Hepatocyte (in vitro differentiated cells): Measurements from ENCODE around the gene MYO1D. TPM values are rescaled to one million over a fixed set of nuclear protein-coding genes. Genes with fewer than 3 reads are reported as not detected.

Source experiments
- DNase-seq: peaks from one replicate; pipeline ENCODE4 v3.0.0-alpha.2; 2016; ENCODE audit warnings: low spot score
- H2AFZ ChIP-seq: fragments of 200-600 bp; sonication (generic); 2 replicates; pipeline ENCODE4 v1.6.0; 2016; ENCODE audit warnings: antibody characterized with exemption, mild to moderate bottlenecking
- H3K27ac ChIP-seq: fragments of 200-600 bp; sonication (generic); 2 replicates; pipeline ENCODE4 v1.5.1; 2016; ENCODE audit warnings: mild to moderate bottlenecking
- H3K27me3 ChIP-seq: fragments of 200-600 bp; sonication (generic); 2 replicates; pipeline ENCODE4 v1.6.1; 2016
- H3K36me3 ChIP-seq: fragments of 200-600 bp; sonication (generic); replicated peaks from 2 replicates; pipeline ENCODE4 v1.5.1; 2016; ENCODE audit warnings: low read depth; ENCODE audit not compliant: insufficient read depth
- H3K4me1 ChIP-seq: fragments of 200-600 bp; sonication (generic); 2 replicates; pipeline ENCODE4 v1.5.1; 2016; ENCODE audit warnings: mild to moderate bottlenecking, moderate library complexity; ENCODE audit not compliant: insufficient read depth
- H3K4me2 ChIP-seq: fragments of 200-600 bp; sonication (generic); 2 replicates; pipeline ENCODE4 v1.6.0; 2016
- H3K4me3 ChIP-seq: fragments of 200-600 bp; sonication (generic); 2 replicates; pipeline ENCODE4 v1.5.1; 2016; ENCODE audit warnings: mild to moderate bottlenecking
- H3K79me2 ChIP-seq: fragments of 200-600 bp; sonication (generic); 2 replicates; pipeline ENCODE4 v1.6.0; 2017; ENCODE audit warnings: mild to moderate bottlenecking
- H3K9me2 ChIP-seq: fragments of 200-600 bp; sonication (generic); replicated peaks from 2 replicates; pipeline ENCODE4 v1.6.0; 2017; ENCODE audit warnings: mild to moderate bottlenecking; ENCODE audit not compliant: insufficient read depth
- H3K9me3 ChIP-seq: fragments of 200-600 bp; sonication (generic); 2 replicates; pipeline ENCODE4 v1.5.1; 2016; ENCODE audit warnings: low read depth, mild to moderate bottlenecking
- H4K20me1 ChIP-seq: fragments of 200-600 bp; sonication (generic); 2 replicates; pipeline ENCODE4 v1.6.0; 2016; ENCODE audit warnings: mild to moderate bottlenecking; ENCODE audit not compliant: insufficient read depth, poor library complexity, severe bottlenecking
- EZH2 ChIP-seq: fragments of 200-600 bp; sonication (generic); IDR thresholded peaks from 2 replicates; pipeline ENCODE4 v1.6.1; 2016; ENCODE audit warnings: antibody characterized with exemption, mild to moderate bottlenecking, borderline replicate concordance
- EZH2phosphoT487 ChIP-seq: fragments of 200-600 bp; sonication (generic); IDR thresholded peaks from one replicate; pipeline ENCODE4 v1.6.1; 2018; ENCODE audit warnings: antibody characterized with exemption, mild to moderate bottlenecking, low read depth, moderate library complexity; ENCODE audit not compliant: unreplicated experiment, severe bottlenecking
- WGBS: methylation state at CpG from one replicate; pipeline ENCODE4 v1.1.6; 2016; ENCODE audit warnings: low lambda C conversion rate; ENCODE audit errors: missing lambda C conversion rate; 5-methylcytosine and 5-hydroxymethylcytosine counted together
- polyA plus RNA-seq: library from polyadenylated mRNA; unstranded; fragments of >200 nt; fragmentation: Nextera tagmentation; extraction: Ambion mirVana; gene quantifications from 2 replicates; pipeline ENCODE4 v1.2.1, GENCODE V29; 2016
- total RNA-seq: library from RNA; depleted of rRNA; stranded (reverse); fragments of >200 nt; gene quantifications from 2 replicates; pipeline ENCODE4 v1.2.3, GENCODE V29; 2014
- TF ChIP-seq, protein P1 (sequence below): fragments of 200-600 bp; sonication (generic); IDR thresholded peaks from 2 replicates; pipeline ENCODE4 v1.5.1; 2016; ENCODE audit warnings: antibody characterized with exemption, mild to moderate bottlenecking; ENCODE audit not compliant: poor library complexity

The MYO1D gene
- total and polyA plus RNA-seq, 2 experiments from 2014 or later = 36.2 to 89.0 TPM

DNA sequence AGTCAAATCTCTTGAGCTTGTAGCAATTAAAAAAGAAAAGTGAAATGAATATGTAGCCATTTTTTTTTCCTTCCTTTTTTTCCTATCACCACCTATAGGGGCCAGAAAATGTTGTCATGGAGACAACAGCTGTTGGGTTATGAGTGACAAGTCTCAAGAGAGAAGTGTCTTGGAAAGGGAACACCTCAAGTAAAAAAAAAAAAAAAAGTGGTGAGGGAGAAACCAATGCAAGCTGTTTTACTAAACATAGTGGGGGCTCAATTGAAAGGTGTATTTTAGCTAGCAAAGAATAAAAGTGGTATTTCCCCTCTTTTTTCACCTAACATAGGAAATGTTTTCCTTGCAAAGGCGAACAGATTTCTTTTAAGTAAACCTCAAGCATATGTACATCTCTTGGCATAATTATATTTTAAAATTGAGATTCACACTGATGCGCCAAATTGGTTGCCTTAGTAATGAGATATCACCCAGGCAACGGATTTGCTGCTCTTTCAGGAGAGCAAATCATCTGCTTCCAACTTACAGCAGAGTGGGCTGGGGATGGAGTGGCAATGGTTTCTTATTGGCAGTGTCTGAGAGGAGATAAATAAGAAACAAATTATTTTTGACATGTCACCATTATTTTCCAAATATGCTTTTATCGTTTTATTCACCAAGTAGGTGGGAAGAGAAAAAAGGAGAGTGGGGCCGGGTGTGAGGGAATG lies 183.6 kb downstream of the MYO1D start:
- Histone ChIP-seq H3K4me3 (no peak overlapping the region), H2AFZ (no peak overlapping the region), H4K20me1 (no peaks in the 10 kb centered on the region), H3K4me1 (no peaks in the 10 kb centered on the region), H3K9me2 (no peaks in the 10 kb centered on the region), H3K79me2 (no peaks in the 10 kb centered on the region), H3K9me3 (no peaks in the 10 kb centered on the region), H3K36me3 (no peaks in the 10 kb centered on the region), H3K27me3 (no peaks in the 10 kb centered on the region), H3K4me2 (no peak overlapping the region), H3K27ac (no peak overlapping the region)
- TF ChIP-seq EZH2 (no peak), EZH2phosphoT487 (no peak)
- TF ChIP-seq, protein P1, sequence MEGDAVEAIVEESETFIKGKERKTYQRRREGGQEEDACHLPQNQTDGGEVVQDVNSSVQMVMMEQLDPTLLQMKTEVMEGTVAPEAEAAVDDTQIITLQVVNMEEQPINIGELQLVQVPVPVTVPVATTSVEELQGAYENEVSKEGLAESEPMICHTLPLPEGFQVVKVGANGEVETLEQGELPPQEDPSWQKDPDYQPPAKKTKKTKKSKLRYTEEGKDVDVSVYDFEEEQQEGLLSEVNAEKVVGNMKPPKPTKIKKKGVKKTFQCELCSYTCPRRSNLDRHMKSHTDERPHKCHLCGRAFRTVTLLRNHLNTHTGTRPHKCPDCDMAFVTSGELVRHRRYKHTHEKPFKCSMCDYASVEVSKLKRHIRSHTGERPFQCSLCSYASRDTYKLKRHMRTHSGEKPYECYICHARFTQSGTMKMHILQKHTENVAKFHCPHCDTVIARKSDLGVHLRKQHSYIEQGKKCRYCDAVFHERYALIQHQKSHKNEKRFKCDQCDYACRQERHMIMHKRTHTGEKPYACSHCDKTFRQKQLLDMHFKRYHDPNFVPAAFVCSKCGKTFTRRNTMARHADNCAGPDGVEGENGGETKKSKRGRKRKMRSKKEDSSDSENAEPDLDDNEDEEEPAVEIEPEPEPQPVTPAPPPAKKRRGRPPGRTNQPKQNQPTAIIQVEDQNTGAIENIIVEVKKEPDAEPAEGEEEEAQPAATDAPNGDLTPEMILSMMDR = no peak
- 94% methylated on average over 5 of the region's 5 CpGs for WGBS
- no peak for DNase-seq

DNA sequence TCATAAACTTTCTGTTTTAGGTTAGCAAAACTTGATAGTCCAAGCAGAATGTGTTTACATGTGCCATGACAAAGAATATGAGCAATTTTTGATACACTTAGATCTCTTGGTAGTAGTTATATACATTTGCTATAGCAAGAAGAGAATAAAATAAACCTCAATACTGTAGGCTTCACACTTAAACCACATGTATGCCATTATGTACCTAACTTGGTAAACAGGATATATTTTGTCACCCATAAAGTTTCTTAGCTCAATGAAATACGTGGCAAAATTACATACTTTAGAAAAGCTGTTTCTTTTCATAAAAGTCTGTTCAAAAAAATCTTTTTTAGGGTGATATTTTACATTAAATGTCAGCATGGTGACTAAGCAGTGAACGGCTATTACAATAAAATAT lies 184.7 kb downstream of the MYO1D start:
- Histone ChIP-seq H3K4me2 (no peak overlapping the region), H3K36me3 (no peaks in the 10 kb centered on the region), H3K4me1 (no peaks in the 10 kb centered on the region)

DNA sequence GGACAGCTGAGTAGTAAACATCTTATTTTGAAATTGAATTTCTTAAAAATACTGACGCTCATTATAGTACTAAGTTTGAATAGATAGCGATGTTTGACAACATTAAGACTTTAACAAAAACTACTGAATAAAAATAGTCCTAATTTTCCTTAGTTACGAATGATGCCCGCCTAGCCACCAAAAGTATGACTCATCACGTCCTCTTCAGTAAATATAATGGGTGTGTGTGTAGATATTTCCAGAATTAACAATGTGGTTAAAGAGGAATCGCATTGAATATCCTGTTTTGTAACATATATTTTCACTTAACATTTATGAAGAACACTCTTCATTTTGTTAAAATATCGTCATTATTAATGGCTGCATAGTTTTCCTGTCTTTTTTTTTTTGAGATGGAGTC lies 187.6 kb downstream of the MYO1D start:
- no peak for DNase-seq
- Histone ChIP-seq H3K9me2 (no peaks in the 10 kb centered on the region), H3K36me3 (no peaks in the 10 kb centered on the region), H3K27ac (no peak overlapping the region), H3K4me1 (no peaks in the 10 kb centered on the region), H3K4me3 (no peak overlapping the region), H3K4me2 (no peak overlapping the region), H3K9me3 (no peaks in the 10 kb centered on the region), H3K27me3 (no peaks in the 10 kb centered on the region), H4K20me1 (no peaks in the 10 kb centered on the region), H3K79me2 (no peaks in the 10 kb centered on the region), H2AFZ (no peak overlapping the region)
- 97% methylated on average over 7 of the region's 7 CpGs for WGBS
- TF ChIP-seq, protein P1 = no peak
- TF ChIP-seq EZH2phosphoT487 = no peak
- no peak for TF ChIP-seq EZH2

More for the DNA sequence above, 184.7 kb downstream of the MYO1D start:
- WGBS = 90% methylated on average over 2 of the region's 2 CpGs
- H4K20me1 ChIP-seq = no peaks in the 10 kb centered on the region
- H3K27me3 ChIP-seq = no peaks in the 10 kb centered on the region
- no peak overlapping the region for H2AFZ ChIP-seq
- DNase-seq = no peak
- TF ChIP-seq EZH2 (no peak), EZH2phosphoT487 (no peak)
- TF ChIP-seq, protein P1 = no peak
- no peak overlapping the region for H3K4me3 ChIP-seq
- H3K27ac ChIP-seq = no peak overlapping the region
- no peaks in the 10 kb centered on the region for H3K79me2 ChIP-seq
- H3K9me3 ChIP-seq = no peaks in the 10 kb centered on the region
- H3K9me2 ChIP-seq = no peaks in the 10 kb centered on the region
